IMR-90 (cell line): ENCODE results near the gene MAP7D1. TPM values are rescaled to one million over a fixed set of nuclear protein-coding genes. Genes with fewer than 3 reads are reported as not detected.

ENCODE experiments used
- ATAC-seq: fragments of 200-7000 bp; cut with Tn5 transposase; 2 replicates; pipeline ENCODE4 v1.9.1; 2020; ENCODE audit warnings: low read depth, mild to moderate bottlenecking, moderate library complexity
- BruUV-seq: library from RNA; stranded (reverse); fragments of 400-500 nt; replicated peaks from 2 replicates; lab custom pipeline; 2021; lab: Mats Ljungman, UMichigan
- CTCF ChIA-PET: fragments of 300-600 bp; formaldehyde crosslinking; extraction: SDS; loops from one replicate; lab custom pipeline; 2021; ENCODE audit warnings: antibody characterized with exemption; lab: Yijun Ruan, JAX
- POLR2A ChIA-PET: fragments of 300-600 bp; sonication (Branson Sonifier 250); formaldehyde crosslinking; loops from one replicate; lab custom pipeline; 2022; ENCODE audit warnings: antibody characterized with exemption; ENCODE audit not compliant: unreplicated experiment; lab: Charles Lee
- DNase-seq: peaks from one replicate; pipeline ENCODE4 v3.0.0; 2013
- H2AFZ ChIP-seq: replicated peaks from 2 replicates; pipeline ENCODE3; 2013; ENCODE audit warnings: low read length, mild to moderate bottlenecking; ENCODE audit not compliant: poor library complexity
- H2AK5ac ChIP-seq: 2 replicates; pipeline ENCODE4 v1.6.1; 2013; ENCODE audit warnings: low read depth, low read length, inconsistent platforms
- H2AK9ac ChIP-seq: replicated peaks from 2 replicates; pipeline ENCODE3; 2013; ENCODE audit warnings: mild to moderate bottlenecking, low read depth, low read length, moderate library complexity; ENCODE audit not compliant: poor library complexity
- H2BK120ac ChIP-seq: 2 replicates; pipeline ENCODE4 v1.6.1; 2013; ENCODE audit warnings: low read depth, low read length, inconsistent platforms
- H2BK15ac ChIP-seq: 3 replicates; pipeline ENCODE4 v1.6.1; 2013; ENCODE audit warnings: low read depth, low read length, inconsistent platforms
- H2BK20ac ChIP-seq: 2 replicates; pipeline ENCODE4 v1.6.1; 2013; ENCODE audit warnings: low read depth, mild to moderate bottlenecking, inconsistent platforms, low read length, moderate library complexity
- H2BK5ac ChIP-seq: 2 replicates; pipeline ENCODE4 v1.6.1; 2013; ENCODE audit warnings: mild to moderate bottlenecking, low read depth, low read length, inconsistent platforms; ENCODE audit not compliant: poor library complexity, severe bottlenecking
- H3K14ac ChIP-seq: replicated peaks from 2 replicates; pipeline ENCODE4 v1.6.1; 2013; ENCODE audit warnings: low read depth, low read length, inconsistent platforms
- H3K18ac ChIP-seq: 2 replicates; pipeline ENCODE4 v1.6.1; 2013; ENCODE audit warnings: low read depth, low read length, control low read depth
- H3K23ac ChIP-seq: 2 replicates; pipeline ENCODE4 v1.6.1; 2013; ENCODE audit warnings: low read depth, low read length, inconsistent platforms
- H3K27ac ChIP-seq: 2 replicates; pipeline ENCODE4 v1.5.1; 2013; ENCODE audit warnings: mild to moderate bottlenecking, control low read depth, low read length; ENCODE audit not compliant: insufficient read depth
- H3K27me3 ChIP-seq: 2 replicates; pipeline ENCODE4 v1.6.1; 2013; ENCODE audit warnings: low read length; ENCODE audit not compliant: control insufficient read depth, insufficient read depth
- H3K36me3 ChIP-seq: 2 replicates; pipeline ENCODE4 v1.6.1; 2013; ENCODE audit warnings: low read length, mixed read lengths; ENCODE audit not compliant: control insufficient read depth, insufficient read depth
- H3K4ac ChIP-seq: 2 replicates; pipeline ENCODE4 v1.6.1; 2013; ENCODE audit warnings: low read depth, low read length, inconsistent platforms
- H3K4me1 ChIP-seq: 2 replicates; pipeline ENCODE4 v1.6.1; 2013; ENCODE audit warnings: low read length, mixed read lengths; ENCODE audit not compliant: control insufficient read depth, insufficient read depth
- H3K4me2 ChIP-seq: 2 replicates; pipeline ENCODE4 v1.6.1; 2013; ENCODE audit warnings: low read depth, mild to moderate bottlenecking, control low read depth, low read length, moderate library complexity
- H3K4me3 ChIP-seq: 2 replicates; pipeline ENCODE4 v1.5.1; 2013; ENCODE audit warnings: low read depth, mild to moderate bottlenecking, control low read depth, low read length, moderate library complexity; ENCODE audit not compliant: insufficient read depth
- H3K56ac ChIP-seq: 2 replicates; pipeline ENCODE4 v1.6.1; 2013; ENCODE audit warnings: low read length, inconsistent platforms; ENCODE audit not compliant: insufficient read depth; ENCODE audit errors: extremely low read depth
- H3K79me1 ChIP-seq, 2 experiments: 2 replicates each; pipeline ENCODE4 v1.6.1; 2013; ENCODE audit warnings: low read length in 2 of 2, inconsistent platforms in 1 of 2, low read depth in 1 of 2
- H3K9ac ChIP-seq: 2 replicates; pipeline ENCODE4 v1.6.1; 2013; ENCODE audit warnings: low read depth, low read length, control low read depth
- H3K9me1 ChIP-seq: 2 replicates; pipeline ENCODE4 v1.6.1; 2013; ENCODE audit warnings: low read length, inconsistent platforms; ENCODE audit not compliant: insufficient read depth
- H3K9me3 ChIP-seq: 2 replicates; pipeline ENCODE4 v1.6.1; 2013; ENCODE audit warnings: low read length; ENCODE audit not compliant: control insufficient read depth, insufficient read depth
- H4K20me1 ChIP-seq: 2 replicates; pipeline ENCODE4 v1.6.1; 2013; ENCODE audit warnings: low read length, inconsistent platforms; ENCODE audit not compliant: insufficient read depth
- H4K5ac ChIP-seq: 2 replicates; pipeline ENCODE4 v1.6.1; 2013; ENCODE audit warnings: mild to moderate bottlenecking, low read depth, low read length, control low read depth
- H4K8ac ChIP-seq, 2 experiments: 2 replicates each; pipeline ENCODE4 v1.6.1; 2013; ENCODE audit warnings: low read depth in 2 of 2, low read length in 2 of 2, control low read depth in 1 of 2, inconsistent platforms in 1 of 2
- H4K91ac ChIP-seq: 2 replicates; pipeline ENCODE4 v1.6.1; 2013; ENCODE audit warnings: low read depth, low read length, inconsistent platforms; ENCODE audit not compliant: insufficient read depth
- BHLHE40 ChIP-seq: fragments of 150-350 bp; IDR thresholded peaks from 2 replicates; pipeline ENCODE4 v1.6.1; 2016; ENCODE audit warnings: mild to moderate bottlenecking, low read depth, low read length
- CEBPB ChIP-seq: IDR thresholded peaks from 2 replicates; pipeline ENCODE4 v1.6.1; 2012; ENCODE audit warnings: low read depth, low read length, improper control_type of control experiment
- CHD1 ChIP-seq: IDR thresholded peaks from 2 replicates; pipeline ENCODE4 v1.6.1; 2012; ENCODE audit warnings: low read depth, low read length, improper control_type of control experiment
- CTCF ChIP-seq: conservative IDR thresholded peaks from 2 replicates; pipeline ENCODE4 v1.5.1; 2012; ENCODE audit warnings: mild to moderate bottlenecking, low read depth, low read length, improper control_type of control experiment
- ELK1 ChIP-seq: fragments of 150-350 bp; IDR thresholded peaks from 2 replicates; pipeline ENCODE4 v1.6.1; 2016; ENCODE audit warnings: low read depth, mild to moderate bottlenecking, low read length, moderate library complexity, borderline replicate concordance
- FOS ChIP-seq: fragments of 150-350 bp; IDR thresholded peaks from 2 replicates; pipeline ENCODE4 v1.6.1; 2016; ENCODE audit warnings: low read depth, low read length
- MAZ ChIP-seq: IDR thresholded peaks from 2 replicates; pipeline ENCODE4 v1.6.1; 2012; ENCODE audit warnings: low read depth, mild to moderate bottlenecking, low read length, improper control_type of control experiment, moderate library complexity, borderline replicate concordance
- MXI1 ChIP-seq: IDR thresholded peaks from 2 replicates; pipeline ENCODE4 v1.6.1; 2012; ENCODE audit warnings: low read depth, mild to moderate bottlenecking, low read length, moderate library complexity, borderline replicate concordance
- NFE2L2 ChIP-seq: fragments of 150-350 bp; IDR thresholded peaks from 2 replicates; pipeline ENCODE4 v1.6.1; 2016; ENCODE audit warnings: low read depth, mild to moderate bottlenecking, low read length
- POLR2A ChIP-seq: IDR thresholded peaks from 2 replicates; pipeline ENCODE4 v1.6.1; 2012; ENCODE audit warnings: mild to moderate bottlenecking, low read depth, low read length
- RAD21 ChIP-seq: IDR thresholded peaks from 2 replicates; pipeline ENCODE4 v1.6.1; 2012; ENCODE audit warnings: low read length, improper control_type of control experiment
- RCOR1 ChIP-seq: IDR thresholded peaks from 2 replicates; pipeline ENCODE4 v1.6.1; 2012; ENCODE audit warnings: mild to moderate bottlenecking, low read length, improper control_type of control experiment; ENCODE audit not compliant: insufficient replicate concordance
- RFX5 ChIP-seq: IDR thresholded peaks from 2 replicates; pipeline ENCODE4 v1.8.0; 2012; ENCODE audit warnings: low read depth, mild to moderate bottlenecking, low read length, moderate library complexity
- USF2 ChIP-seq: fragments of 150-350 bp; IDR thresholded peaks from 2 replicates; pipeline ENCODE4 v1.6.1; 2017; ENCODE audit warnings: mild to moderate bottlenecking, antibody characterized with exemption, low read length, low read depth
- WGBS, 2 experiments: methylation state at CpG; one replicate each; pipeline versions ENCODE4 v1.1.5 to v1.1.7; 2013; ENCODE audit warnings: missing lambda C conversion rate in 2 of 2; ENCODE audit not compliant: insufficient read length in 1 of 2; ENCODE audit errors: extremely low coverage in 2 of 2; 5-methylcytosine and 5-hydroxymethylcytosine counted together
- dilution Hi-C: fragments of 300-500 bp; cut with HindIII; formaldehyde crosslinking; loops from one replicate; pipeline ENCODE4 v1.14.3; 2018; ENCODE audit warnings: low sequenced_read_pairs; ENCODE audit not compliant: unreplicated experiment
- in situ Hi-C: fragments of 300-500 bp; cut with MboI; formaldehyde crosslinking; loops from 3 replicates; pipeline ENCODE4 v1.14.3; 2019; ENCODE audit warnings: low sequenced_read_pairs, inconsistent platforms, mixed read lengths
- intact Hi-C: fragments of 100-400 bp; cut with micrococcal nuclease; formaldehyde crosslinking; loops from 2 replicates; pipeline ENCODE4 v1.10.0; 2022
- polyA plus RNA-seq, 3 experiments: library from polyadenylated mRNA; depleted of rRNA; stranded (reverse); fragments of >200 nt; gene quantifications; 2 replicates each; pipeline ENCODE4 v1.2.3, GENCODE V29; 2012; ENCODE audit warnings: low replicate concordance in 1 of 3
- total RNA-seq: library from RNA; depleted of rRNA; stranded (reverse); fragments of >200 nt; gene quantifications from 2 replicates; pipeline ENCODE4 v1.2.3, GENCODE V29; 2012

The MAP7D1 gene
- total and polyA plus RNA-seq, 2 of the 4 experiments (the other 2 are of a cell fraction), result 32.3 to 81.9 TPM

- in situ Hi-C loops, result no loop called here
- Histone ChIP-seq H3K9me1 (peaks cover 3% of the 10 kb centered on the region; the same call in 1 of the 2 replicates), H3K4me2 (no peak overlapping the region), H3K9me3 (no peaks in the 10 kb centered on the region), H3K23ac (no peak overlapping the region), H3K18ac (no peak overlapping the region), H4K5ac (no peak overlapping the region), H2BK5ac (no peak overlapping the region), H2AK5ac (no peak overlapping the region), H4K91ac (no peak overlapping the region), H3K4me1 (no peaks in the 10 kb centered on the region; the same call in 1 of the 2 replicates), H3K36me3 (peaks cover 7% of the 10 kb centered on the region), H3K79me1 (peaks cover 23 to 71% of the 10 kb centered on the region in 2 experiments), H4K20me1 (peaks cover 12% of the 10 kb centered on the region; the same call in 1 of the 2 replicates), H3K27ac (no peak overlapping the region), H2AK9ac (no peak overlapping the region), H3K9ac (no peak overlapping the region), H2BK120ac (no peak overlapping the region), H3K4ac (no peak overlapping the region), H2BK15ac (no peak overlapping the region), H3K14ac (no peak overlapping the region), H3K56ac (no peak overlapping the region), H3K27me3 (no peaks in the 10 kb centered on the region), H2AFZ (no peak overlapping the region), H4K8ac (no peak overlapping the region), H3K4me3 (no peak overlapping the region), H2BK20ac (no peak overlapping the region)
- no CpG with 5 or more reads among the region's 2 CpGs for WGBS, 2 experiments
- DNase-seq (no peak), ATAC-seq (no peak)
- no peak for TF ChIP-seq RCOR1
- TF ChIP-seq ELK1, result no peak
- TF ChIP-seq MXI1, result no peak
- no peak for TF ChIP-seq MAZ
- TF ChIP-seq FOS, result no peak
- TF ChIP-seq NFE2L2, result no peak
- TF ChIP-seq USF2, result no peak
- no peak for TF ChIP-seq CEBPB
- no peak for TF ChIP-seq BHLHE40
- no peak for TF ChIP-seq CHD1
- no peak for TF ChIP-seq RFX5
- no peak for TF ChIP-seq RAD21
- no peak for TF ChIP-seq POLR2A
- no peak for TF ChIP-seq CTCF
- BruUV-seq, result no TSS peak
- POLR2A ChIA-PET, result no interaction called here
- intact Hi-C loops, result no loop called here
- dilution Hi-C loops, result no loop called here
- CTCF ChIA-PET, result interaction anchor here (0.6 kb wide), 1 partner anchor 335 kb away, joined by 3 read pairs; no protein-coding TSS in a partner anchor
These were observed 11.5 kb upstream of the MAP7D1 start for GRCh38 chr1:36144413-36144812.
